Erythroblast (primary cell): Measurements from ENCODE around the gene TMEM35B.
"Not testable (repeated sequence)": the region's sequence is repeated elsewhere in the genome, so short reads cannot be mapped to it uniquely, and the experiment has no call there.

Source experiments
- GATA1 ChIP-seq: IDR thresholded peaks from 2 replicates; pipeline ENCODE4 v1.6.1; 2011; ENCODE audit warnings: low read depth, mild to moderate bottlenecking, control low read depth, low read length, moderate library complexity
- POLR2A ChIP-seq: IDR thresholded peaks from 2 replicates; pipeline ENCODE4 v1.6.1; 2011; ENCODE audit warnings: mild to moderate bottlenecking, low read length

DNA sequence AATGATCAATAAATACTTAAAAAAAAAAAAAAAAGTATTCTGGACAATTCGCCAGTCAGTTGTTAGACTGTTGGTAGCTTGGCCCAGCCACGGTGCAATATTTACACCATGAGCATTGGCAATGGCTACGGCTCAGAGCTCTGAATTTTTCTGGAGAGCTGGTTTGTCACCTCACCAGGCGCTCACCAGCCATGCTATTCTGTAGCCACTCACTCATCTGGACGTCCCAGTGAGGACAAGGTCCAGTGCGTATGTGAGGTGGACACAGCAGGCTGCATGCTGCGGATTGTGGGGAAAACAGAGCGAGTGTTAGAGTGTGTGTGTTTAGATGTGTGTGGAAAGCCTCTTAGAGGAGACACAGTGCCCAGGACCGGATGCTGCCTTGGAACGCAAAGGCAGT, 36.4 kb downstream of the TMEM35B start:
- TF ChIP-seq POLR2A, GATA1: not testable (repeated sequence)
